IMR-90 (cell line): Measurements from ENCODE around the gene VPS41.

Experiments used
- BHLHE40 ChIP-seq: fragments of 150-350 bp; IDR thresholded peaks from 2 replicates; pipeline ENCODE4 v1.6.1; 2016; ENCODE audit warnings: mild to moderate bottlenecking, low read depth, low read length
- CEBPB ChIP-seq: IDR thresholded peaks from 2 replicates; pipeline ENCODE4 v1.6.1; 2012; ENCODE audit warnings: low read depth, low read length, improper control_type of control experiment
- FOS ChIP-seq: fragments of 150-350 bp; IDR thresholded peaks from 2 replicates; pipeline ENCODE4 v1.6.1; 2016; ENCODE audit warnings: low read depth, low read length
- MAZ ChIP-seq: IDR thresholded peaks from 2 replicates; pipeline ENCODE4 v1.6.1; 2012; ENCODE audit warnings: low read depth, mild to moderate bottlenecking, low read length, improper control_type of control experiment, moderate library complexity, borderline replicate concordance
- NFE2L2 ChIP-seq: fragments of 150-350 bp; IDR thresholded peaks from 2 replicates; pipeline ENCODE4 v1.6.1; 2016; ENCODE audit warnings: low read depth, mild to moderate bottlenecking, low read length
- POLR2A ChIP-seq: IDR thresholded peaks from 2 replicates; pipeline ENCODE4 v1.6.1; 2012; ENCODE audit warnings: mild to moderate bottlenecking, low read depth, low read length
- RAD21 ChIP-seq: IDR thresholded peaks from 2 replicates; pipeline ENCODE4 v1.6.1; 2012; ENCODE audit warnings: low read length, improper control_type of control experiment
- SMC3 ChIP-seq: fragments of 150-350 bp; IDR thresholded peaks from 2 replicates; pipeline ENCODE4 v1.6.1; 2016; ENCODE audit warnings: low read depth, mild to moderate bottlenecking, antibody characterized with exemption, low read length, moderate library complexity
- TF ChIP-seq, protein P1 (sequence below): conservative IDR thresholded peaks from 2 replicates; pipeline ENCODE4 v1.5.1; 2012; ENCODE audit warnings: mild to moderate bottlenecking, low read depth, low read length, improper control_type of control experiment

DNA sequence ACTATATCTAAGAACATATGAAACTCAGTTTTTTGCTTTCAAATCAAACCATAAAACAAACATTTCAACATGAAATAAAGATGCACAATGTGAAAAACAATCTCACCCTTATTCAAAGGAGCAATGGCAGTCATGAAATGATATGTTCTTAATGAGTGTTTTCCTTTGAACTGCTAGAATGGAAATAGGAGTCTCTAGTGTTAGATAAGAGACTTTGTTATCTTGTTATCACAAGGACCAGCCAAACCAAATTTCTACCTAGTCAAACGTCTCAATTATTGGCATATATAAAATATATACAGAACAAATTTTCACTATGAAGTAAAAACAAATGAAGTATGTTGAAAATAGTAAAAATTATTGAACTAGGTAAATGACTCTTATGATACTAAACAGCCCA, 1.2 kb downstream of the VPS41 start:
- TF ChIP-seq SMC3 (no peak), RAD21 (no peak), POLR2A (no peak), NFE2L2 (no peak), FOS (no peak), BHLHE40 (no peak), CEBPB (no peak), MAZ (no peak)
- TF ChIP-seq, protein P1, sequence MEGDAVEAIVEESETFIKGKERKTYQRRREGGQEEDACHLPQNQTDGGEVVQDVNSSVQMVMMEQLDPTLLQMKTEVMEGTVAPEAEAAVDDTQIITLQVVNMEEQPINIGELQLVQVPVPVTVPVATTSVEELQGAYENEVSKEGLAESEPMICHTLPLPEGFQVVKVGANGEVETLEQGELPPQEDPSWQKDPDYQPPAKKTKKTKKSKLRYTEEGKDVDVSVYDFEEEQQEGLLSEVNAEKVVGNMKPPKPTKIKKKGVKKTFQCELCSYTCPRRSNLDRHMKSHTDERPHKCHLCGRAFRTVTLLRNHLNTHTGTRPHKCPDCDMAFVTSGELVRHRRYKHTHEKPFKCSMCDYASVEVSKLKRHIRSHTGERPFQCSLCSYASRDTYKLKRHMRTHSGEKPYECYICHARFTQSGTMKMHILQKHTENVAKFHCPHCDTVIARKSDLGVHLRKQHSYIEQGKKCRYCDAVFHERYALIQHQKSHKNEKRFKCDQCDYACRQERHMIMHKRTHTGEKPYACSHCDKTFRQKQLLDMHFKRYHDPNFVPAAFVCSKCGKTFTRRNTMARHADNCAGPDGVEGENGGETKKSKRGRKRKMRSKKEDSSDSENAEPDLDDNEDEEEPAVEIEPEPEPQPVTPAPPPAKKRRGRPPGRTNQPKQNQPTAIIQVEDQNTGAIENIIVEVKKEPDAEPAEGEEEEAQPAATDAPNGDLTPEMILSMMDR, result no peak
